Endothelial cell of umbilical vein (primary cell): ENCODE results near the gene ADAM33.

Source experiments
- CTCF ChIP-seq, 2 donors: IDR thresholded peaks; 1 replicate in 1 of 2; 2 replicates in 1 of 2; pipeline ENCODE4 v1.5.1; 2011; ENCODE audit warnings: low read length in 2 of 2, mild to moderate bottlenecking in 2 of 2, moderate library complexity in 2 of 2, control low read depth in 1 of 2, inconsistent platforms in 1 of 2, low read depth in 1 of 2; ENCODE audit not compliant: insufficient read depth in 1 of 2; ENCODE audit errors: extremely low read depth in 1 of 2
- MAX ChIP-seq: IDR thresholded peaks from 2 replicates; pipeline ENCODE4 v1.6.1; 2011; ENCODE audit not compliant: insufficient read depth, insufficient read length
- MYC ChIP-seq: IDR thresholded peaks from one replicate; pipeline ENCODE4 v1.6.1; 2011; ENCODE audit warnings: mild to moderate bottlenecking, low read depth, low read length
- POLR2AphosphoS5 ChIP-seq: IDR thresholded peaks from 2 replicates; pipeline ENCODE4 v1.6.1; 2012; ENCODE audit warnings: low read depth, mild to moderate bottlenecking, control low read depth, low read length, moderate library complexity; ENCODE audit not compliant: insufficient read depth

GRCh38 chr20:3728876-3729275, 47.1 kb upstream of the ADAM33 start:
- TF ChIP-seq CTCF (IDR thresholded peaks at IDR 0.05; ENCODE audit: extremely low read depth in 1 of 2, insufficient read depth in 1 of 2, low read depth in 1 of 2, low read length in 2 of 2) = no peak
- no peak for TF ChIP-seq MAX
- TF ChIP-seq MYC = no peak
- no peak for TF ChIP-seq POLR2AphosphoS5
